ENCODE results near the gene INF2.
"Not testable (repeated sequence)": the region's sequence is repeated elsewhere in the genome, so short reads cannot be mapped to it uniquely, and the experiment has no call there.

INF2 gene

DNA sequence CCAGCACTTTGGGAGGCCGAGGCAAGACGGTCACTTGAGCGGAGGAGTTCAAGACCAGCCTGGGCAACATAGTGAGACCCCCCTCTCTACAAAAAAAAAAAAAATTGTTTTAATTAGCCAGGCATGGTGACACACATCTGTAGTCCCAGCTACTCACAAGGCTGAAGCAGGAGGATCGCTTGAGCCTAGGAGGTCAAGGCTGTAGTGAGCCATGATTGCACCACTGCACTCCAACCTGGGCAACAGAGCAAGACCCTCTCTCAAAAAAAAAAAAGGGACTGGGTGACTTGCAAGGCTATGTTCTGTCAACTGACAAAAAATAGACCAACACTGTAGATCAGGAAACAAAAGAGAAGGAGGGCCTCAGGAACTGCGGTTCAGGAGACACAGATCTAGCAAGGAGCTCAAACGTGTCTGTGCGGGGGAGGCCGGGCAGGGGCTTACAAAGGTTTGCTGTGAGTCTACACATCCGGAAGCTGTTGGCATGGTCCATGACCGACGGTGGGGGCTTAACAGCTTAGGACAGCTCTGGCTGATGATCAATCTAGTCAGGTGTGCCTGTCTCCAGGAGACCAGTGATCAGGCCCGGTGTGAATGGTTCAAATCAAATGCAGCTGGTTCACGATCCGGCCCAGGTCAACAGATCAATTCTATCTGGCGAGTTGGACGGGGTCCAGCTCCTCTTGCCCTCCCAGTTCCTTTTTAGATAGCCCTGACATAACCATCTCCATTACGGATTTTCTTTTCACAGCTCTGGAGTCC, 31.7 kb upstream of the INF2 start:
- DNase-seq = no peak

DNA sequence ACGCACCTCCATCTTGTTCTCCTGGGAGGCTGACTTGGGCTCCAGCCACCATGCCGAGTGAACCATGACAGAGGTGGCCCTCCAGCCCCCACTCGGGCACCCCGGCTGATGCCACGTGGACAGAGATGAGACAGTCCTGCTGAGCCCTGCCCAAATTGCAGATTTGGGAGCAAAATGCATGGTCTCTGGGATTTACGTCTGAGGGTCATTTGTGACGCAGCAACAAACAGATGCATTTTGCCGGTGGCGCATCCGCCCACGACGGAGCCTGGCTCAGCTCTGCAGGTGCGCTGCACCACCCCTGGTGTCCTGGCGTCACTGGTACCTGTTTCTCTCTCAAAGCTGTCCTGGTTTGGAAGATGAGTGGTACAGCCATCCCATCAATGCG, 31.1 kb upstream of the INF2 start:
- no peak for DNase-seq

DNA sequence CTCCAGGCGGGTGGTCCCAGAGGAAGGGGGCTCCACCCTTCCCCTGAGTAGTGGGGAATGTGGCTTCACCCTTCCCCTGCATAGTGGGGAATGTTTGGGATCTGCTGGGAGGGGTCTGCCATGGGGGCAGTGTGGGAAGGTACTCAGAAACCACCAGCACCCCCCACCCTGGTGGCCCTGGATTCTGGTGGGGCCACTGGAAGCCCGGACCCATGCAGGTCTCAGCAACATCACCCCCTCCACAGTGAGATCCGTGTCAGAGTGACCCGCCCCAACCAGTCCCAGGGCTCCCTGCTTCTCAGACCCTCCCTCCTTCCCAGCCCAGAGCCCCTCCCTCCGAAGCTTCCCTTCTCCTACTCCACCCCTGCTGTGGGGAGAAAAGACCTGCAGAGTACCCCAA, 30.3 kb upstream of the INF2 start:
- no peak for DNase-seq

DNA sequence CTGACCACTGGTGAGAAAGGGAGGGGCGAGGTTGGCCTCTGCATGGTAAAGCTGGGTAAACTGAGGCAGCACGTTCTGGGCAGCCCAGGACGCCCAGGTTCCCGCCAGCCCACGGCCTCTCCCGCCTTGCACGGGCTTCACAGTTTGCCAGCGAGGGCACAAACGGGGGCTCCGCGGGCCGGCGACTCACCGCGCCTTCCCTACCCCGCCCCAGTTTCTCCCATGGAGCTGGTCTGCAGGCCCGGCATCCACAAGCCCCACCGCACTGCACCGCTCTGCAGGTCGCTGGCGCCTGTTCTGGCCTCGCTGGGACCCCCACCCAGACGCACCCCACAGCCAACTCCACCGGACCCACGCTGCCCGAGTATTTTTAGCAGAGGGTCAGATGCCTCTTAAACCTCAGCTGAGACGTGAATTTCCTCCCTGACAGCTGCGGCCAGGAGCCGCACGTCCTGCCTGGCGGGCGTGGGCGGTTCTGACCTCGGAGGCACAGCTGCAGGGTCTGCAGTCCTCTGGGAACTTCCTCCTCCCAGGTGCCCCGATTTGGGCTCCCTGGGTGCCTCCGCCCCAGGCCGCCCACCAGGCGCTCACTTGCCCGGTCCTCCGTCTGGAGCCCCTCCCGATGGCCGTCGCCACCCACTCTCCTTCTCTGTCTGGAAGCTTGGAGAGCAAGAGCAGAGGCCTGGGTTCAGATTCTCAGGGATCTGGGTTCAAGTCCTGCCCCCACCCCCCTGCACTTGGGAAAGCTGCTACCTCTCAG, 29.5 kb upstream of the INF2 start:
- DNase-seq = no peak

DNA sequence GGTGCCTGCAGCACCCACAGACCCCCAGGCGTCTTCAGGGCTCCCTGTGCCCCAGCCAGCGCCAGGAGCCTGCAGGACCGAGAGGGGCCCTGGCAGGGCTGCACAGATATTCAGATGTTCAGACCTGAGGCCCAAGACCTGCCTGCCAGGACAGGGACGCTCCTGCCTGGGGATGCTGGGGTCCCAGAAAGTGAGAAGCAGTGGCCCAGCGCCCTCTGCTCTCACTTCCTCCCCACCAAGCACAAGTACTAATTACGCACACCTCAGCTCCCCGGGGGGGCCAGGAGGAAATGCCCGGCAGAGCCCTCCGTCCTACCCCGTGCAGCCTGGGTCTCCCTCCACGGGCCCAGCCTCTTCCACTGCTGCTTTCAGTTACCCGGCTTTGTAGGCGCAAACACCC, 28.8 kb upstream of the INF2 start:
- no peak for DNase-seq

DNA sequence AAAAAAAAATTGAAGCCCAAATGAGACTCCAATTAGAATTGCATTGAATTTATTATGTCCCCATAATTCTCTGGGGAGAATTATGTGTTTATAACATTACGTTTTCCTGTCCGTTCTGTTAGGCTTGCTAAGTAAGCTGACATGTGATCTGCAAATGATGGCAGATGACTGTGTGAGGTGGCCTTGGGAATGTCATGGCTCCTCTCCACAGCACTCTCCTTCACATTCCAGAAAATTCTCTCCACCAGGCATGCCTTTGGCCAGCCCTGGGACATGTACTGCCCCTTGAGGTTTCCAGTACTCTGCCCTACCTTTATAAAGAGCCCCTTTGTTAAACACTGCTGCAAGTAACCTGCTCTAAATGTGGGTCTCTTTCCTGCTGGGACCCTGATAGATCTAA, 28.3 kb upstream of the INF2 start:
- no peak for DNase-seq

DNA sequence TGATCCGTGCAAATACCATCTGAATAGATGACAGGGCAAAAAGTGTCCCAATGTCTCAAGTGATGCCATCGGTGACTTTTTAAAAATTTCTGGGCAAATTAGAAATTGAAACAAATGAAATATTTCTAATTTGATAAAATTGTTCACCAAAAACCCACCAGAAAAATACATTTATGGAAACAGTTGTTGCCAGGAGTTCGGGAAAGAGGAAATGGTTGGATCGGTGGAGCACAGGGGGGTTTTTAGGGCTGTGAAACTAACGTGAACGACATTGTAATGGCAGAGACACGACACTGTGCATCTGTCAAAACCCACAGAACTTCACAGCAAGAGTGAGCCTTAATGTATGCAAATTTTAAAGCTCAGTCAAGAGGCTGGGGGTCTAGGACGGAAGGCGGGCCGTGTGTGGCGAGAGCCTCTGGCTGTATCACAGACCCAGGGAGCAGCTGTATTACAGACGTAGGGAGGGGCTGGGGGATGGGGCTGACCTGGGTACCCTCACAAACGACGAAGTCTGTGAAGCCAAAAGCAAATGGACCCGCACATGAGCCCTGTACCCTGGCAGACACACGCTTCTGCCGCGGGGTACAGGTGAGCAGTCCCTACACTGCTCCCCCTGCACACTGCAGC, 27.8 kb upstream of the INF2 start:
- DNase-seq = not testable (repeated sequence)

DNA sequence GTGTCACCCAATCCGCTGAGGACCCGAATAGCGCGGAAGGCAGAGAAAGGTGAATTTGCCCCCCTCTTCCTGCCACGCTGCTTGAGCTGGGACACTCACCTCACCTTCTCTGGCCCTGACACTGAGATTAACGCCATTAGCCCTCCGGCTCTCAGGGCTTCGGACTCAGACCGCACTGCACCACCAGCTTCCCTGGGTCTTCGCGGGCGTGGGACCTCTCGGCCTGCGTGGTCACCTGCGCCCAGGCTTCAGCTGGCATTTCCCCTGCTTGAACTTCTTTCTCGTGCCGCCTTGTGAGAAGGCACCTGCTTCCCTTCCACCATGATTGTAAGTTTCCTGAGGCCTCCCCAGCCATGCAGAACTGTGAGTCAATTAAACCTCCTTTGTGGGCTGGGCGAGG, 26.9 kb upstream of the INF2 start:
- DNase-seq = not testable (repeated sequence)

DNA sequence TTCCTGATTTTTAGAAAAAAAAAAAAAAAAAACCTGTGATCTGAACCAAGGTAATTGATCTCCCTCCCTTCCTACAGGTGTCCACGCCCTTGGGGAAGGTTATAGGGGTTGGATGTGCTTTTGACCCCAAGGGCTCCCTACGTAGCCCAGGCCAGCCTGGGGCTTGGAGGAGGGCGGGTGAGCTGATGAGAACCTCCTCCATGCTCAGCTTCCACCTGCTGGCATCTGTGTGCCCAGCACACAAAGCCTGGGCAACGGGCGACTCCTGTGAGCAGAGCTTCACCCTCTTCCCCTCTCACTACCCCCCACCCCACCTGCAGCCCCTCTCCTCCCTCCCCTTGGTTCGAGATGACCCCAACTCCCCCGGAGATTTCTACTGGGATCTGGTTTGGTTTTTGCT, 25.3 kb upstream of the INF2 start:
- DNase-seq = no peak

DNA sequence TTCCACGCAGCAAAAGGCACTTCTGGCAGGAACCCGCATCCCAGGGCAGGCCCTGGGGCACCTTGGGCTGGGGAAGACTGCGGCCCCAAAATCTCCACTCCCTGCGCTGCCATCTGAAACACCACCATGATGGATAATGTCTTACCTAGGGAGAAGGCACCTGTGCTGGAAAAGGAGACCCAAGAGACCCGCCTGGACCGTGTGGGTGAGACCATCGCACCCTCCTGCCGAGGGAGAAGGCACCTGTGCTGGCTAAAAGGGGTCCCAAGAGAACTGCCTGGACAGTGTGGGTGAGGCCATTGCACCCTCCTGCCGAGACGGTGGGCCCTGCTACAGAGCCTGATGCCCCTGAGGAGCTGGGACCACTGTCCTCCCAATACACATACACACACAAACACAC, 24.8 kb upstream of the INF2 start:
- DNase-seq = no peak

DNA sequence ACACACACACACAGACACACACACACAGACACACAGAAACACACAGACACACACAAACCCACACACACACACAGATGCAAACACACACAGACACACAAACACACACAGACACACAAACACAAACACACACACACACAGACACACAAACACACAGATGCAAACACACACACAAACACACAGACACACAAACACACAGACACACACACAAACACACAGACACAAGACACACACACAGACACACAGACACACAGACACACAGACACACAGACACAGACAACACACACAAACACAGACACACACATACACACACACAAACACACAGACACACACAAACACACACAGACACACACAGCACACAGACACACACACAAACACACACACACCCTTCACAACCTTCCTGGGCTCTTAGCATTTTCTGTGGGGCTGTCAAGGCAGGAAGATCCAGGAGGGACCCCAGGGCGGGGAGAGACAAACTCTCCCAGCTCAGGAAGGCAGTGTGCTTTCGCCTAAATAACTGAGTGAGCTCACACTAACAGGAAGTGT, 24.2 kb upstream of the INF2 start:
- DNase-seq = no peak

DNA sequence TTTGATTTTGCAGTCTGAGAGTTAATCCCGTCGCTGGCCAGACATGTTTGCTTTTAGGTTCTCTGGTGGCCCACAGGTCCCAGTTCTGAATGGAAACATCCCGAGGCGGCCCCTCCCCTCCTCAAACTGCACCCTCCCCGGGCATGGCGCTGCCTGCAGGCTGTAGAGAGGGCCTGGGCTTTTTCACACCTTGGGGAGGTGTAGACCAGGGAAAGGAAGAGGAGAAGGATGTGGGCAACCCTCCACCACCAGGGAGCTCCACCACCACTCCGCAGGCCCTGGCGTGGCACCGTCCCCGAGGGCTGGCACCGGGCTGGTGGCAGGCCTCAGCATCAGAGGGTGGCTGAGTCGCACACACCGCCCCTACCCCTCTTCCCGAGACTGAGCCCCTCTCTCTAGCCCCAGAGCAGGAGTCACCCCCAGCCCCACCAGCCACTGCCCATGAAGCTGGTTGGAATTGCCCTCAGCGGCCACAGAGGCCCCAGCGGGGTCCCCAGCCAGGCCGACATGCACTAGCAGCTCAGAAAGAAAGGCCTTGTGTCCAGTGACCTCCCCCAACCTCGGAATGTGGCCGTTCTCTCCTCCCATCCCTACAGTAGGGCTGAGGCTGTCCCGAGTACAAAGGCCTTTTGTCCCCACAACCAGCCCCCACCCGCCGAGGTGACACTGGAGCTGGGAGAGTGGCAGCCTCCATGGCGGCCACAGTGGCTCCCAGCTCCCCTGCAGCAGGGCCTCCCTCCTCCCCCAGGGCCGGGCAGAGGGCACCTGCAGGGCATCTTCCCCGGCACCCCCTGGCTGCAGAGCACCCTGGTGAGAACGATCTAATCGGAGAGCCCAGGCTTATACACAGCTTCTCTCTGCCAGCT, 23.5 kb upstream of the INF2 start:
- peak; percentile 64 for DNase-seq

DNA sequence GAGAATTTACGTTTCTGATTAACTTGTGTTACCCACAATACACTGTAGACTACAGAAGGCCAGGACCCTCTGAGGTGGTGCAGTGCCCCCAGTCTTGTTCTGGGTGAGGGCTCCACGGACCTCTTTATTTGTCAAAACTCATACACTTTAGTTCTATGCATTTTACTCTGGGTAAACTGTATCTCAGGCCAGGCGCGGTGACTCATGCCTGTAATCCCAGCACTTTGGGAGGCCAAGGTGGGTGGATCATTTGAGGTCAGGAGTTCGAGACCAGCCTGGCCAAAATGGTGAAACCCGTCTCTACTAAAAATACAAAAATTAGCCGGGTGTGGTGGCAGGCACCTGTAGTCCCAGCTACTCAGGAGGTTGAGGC, 22.9 kb upstream of the INF2 start:
- not testable (repeated sequence) for DNase-seq

DNA sequence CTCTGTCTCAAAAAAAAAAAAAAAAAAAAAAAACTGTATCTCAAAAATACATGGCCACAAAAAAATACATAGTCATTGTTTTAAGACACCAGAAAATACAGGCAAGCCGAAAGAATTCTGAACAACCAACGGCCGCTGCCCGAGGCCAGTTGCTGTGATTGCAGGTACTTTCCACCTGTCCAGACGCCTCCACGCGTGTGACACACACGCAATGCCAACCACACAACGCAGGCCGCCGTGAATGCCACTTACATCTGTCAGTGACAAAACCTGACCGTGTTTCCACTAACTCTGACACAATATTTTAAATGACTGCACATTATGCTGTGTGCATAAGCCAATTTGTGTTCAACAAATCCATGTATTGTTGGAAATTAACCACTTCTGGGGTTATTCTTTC, 22.4 kb upstream of the INF2 start:
- DNase-seq = no peak

DNA sequence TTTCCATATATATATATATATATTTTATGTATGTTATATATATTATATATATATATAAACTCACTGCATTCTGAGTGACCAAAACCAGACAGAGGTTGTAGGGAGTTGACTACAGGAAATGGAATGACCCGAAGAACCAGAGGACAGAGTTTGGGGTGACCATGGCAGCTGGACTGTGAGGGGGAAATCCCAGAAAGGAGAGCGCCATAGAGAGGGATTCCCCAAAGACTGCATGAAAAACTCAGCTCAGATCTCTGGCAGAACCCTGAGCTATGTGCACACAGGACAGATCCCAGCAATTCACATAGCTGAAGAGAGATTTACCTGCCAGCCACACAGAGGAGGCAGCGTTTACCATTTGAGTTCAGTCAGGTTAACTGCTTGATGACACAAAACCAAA, 19.7 kb upstream of the INF2 start:
- no peak for DNase-seq

DNA sequence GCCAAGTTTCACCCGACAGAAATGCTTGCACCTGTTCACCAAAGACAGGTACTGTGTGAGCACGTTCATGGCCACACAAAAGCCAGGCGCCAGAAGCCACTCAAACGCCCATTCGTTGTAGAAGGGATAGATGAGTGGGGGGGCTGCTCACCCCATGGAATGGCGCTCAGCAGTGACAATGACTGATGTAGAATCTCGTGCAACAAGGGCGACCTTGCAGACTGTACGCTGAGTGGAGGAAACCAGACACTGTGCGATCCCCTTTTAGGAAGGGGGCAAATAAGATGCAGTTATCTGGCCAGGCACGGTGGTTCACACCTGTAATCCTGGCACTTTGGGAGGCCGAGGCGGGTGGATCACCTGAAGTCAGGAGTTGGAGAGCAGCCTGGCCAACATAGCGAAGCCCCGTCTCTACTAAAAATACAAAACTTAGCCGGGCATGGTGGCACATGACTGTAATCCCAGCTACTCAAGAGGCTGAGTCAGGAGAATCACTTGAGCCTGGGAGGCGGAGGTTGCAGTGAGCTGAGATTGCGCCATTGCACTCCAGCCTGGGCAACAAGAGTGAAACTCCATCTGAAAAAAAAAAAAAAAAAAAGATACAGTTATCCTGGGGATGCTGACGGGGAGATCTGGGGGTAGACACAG, 18.0 kb upstream of the INF2 start:
- not testable (repeated sequence) for DNase-seq

DNA sequence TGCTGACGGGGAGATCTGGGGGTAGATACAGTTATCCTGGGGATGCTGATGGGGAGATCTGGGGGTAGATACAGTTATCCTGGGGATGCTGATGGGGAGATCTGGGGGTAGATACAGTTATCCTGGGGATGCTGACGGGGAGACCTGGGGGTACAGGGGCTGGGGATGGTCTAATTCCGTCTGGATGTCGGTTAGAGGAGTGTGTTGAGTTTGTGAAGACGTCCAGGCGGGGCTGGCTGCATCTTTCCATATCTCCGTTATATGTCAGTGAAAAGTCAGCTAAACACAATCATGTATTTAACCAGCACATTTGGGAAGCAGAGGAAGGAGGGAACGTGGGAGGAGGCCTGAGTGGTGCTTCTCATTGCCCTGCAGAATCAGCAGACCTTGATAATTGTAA, 17.3 kb upstream of the INF2 start:
- DNase-seq = not testable (repeated sequence)

DNA sequence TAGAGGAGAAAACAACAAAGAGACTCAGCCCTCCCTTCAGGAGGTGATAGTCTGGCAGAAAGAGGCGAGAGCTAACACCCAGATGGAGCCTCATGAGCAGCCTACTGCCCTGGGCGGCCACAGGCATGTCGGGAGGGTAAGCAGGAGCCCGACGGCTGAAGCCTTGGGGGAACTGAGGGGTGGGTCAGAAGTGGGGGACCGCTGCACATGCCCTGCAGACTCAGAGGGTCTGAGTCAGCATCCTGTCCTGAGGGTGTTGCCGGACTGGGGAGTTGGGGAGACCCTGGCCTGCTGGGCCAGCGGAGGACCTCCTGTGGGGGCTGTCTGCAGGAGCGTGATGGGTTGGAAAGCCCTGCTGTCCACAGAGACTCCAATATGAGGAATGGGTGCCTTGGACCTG, 15.9 kb upstream of the INF2 start:
- no peak for DNase-seq

DNA sequence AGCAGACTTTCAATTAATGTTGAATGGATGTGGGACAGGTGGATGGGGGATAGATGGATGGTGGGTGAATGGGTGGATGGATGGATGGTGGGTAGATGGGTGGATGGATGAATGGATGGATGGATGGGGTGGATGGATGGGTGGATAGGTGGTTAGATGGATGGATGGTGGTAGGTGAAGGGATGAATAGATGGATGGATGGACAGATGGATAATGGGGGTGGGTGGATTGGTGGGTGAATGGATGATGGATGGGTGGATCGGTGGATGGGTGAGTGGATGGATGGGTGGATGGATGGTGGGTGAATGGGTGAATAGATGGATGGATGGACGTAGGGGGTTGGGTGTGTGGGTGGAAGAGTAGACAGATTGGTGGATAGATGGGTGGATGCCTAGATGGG, 14.0 kb upstream of the INF2 start:
- no peak for DNase-seq

DNA sequence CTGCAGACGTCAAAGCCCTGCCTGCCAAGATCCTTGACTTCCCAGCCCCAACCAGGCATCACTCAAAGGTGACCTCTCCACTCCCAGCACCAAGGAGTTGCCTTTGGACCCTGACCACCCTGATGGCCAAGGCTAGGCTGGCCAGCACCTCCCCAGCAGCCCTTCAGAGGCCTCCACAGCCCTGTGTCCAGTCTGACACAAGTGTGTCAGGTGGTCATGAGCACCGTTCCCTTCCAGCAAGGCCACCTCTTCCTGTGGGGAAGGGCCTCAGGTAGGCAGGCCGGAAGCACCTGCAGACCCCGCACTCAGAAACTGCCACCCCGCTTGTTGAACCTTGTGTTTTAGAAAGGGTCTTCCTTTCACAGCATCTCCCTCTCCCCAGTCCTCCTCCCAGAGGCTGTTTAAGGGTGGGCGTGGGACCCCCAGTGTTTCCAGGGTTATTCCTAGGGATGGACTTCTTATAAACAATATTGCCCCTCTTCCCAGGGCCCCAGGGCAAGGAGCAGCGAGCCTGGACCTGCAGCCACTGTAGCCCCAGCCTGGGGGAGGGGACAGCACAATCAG, 13.2 kb upstream of the INF2 start:
- no peak for DNase-seq

DNA sequence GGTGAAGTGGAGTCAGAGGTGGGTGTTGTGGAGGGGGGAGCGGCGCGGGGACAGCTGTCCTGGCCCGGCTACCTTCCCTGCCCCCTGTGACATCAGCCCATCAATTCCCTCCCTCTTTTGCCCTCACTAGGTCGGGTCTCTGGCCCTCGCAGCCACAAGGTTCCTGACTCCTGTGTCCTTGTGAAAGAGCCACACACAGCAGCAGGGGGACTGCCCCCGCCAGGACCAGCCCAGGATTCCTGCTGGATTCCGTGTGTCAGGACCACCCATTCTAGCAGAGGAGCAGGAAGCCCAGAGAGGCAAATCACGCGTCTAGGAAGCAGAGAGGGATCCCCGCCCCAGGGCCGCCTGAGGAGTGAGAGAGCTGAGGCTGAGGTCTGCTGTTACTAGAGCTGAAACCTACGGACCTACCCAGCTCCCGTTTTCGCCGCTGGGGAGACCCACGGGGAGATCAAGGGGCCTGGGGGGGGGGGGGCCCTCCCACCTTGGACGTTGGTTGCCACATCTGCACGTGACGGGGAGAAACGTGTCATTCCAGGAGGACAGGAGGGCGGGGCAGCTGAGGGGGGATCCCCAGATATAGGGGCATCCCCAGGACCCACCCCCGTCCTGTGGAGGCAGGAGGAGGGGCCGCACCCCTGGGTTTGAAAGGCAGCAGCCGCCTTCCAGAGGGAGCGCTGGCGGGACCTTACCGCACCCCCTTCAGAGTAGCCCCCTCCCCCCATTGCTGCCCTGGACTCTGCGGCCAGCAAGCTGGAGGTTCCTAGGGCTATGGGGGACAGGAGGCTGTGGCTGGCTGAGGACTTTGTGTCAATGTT, 12.5 kb upstream of the INF2 start:
- DNase-seq = peak; percentile 36
